Transverse colon (tissue), 4 donors: ENCODE results near the gene GDF11. TPM values are rescaled to one million over a fixed set of nuclear protein-coding genes. Genes with fewer than 3 reads are reported as not detected.
A peak's percentile ranks its signal among the peaks of the same experiment; 100 is the strongest.

Experiments used
- DNase-seq: peaks from one replicate; pipeline ENCODE4 v3.0.0-alpha.2; 2019
- H3K27ac ChIP-seq, 4 donors: fragments of 200-600 bp; sonication (generic); 2 replicates each; pipeline ENCODE4 v1.5.1; 2016 to 2018; ENCODE audit warnings: inconsistent platforms in 4 of 4
- H3K27me3 ChIP-seq: fragments of 200-600 bp; sonication (generic); 2 replicates; pipeline ENCODE4 v1.5.1; 2017; ENCODE audit warnings: inconsistent platforms
- H3K36me3 ChIP-seq, 4 donors: fragments of 200-600 bp; sonication (generic); 2 replicates each; pipeline ENCODE4 v1.5.1; 2017 to 2019; ENCODE audit warnings: inconsistent platforms in 4 of 4
- H3K4me1 ChIP-seq, 4 donors: fragments of 200-600 bp; sonication (generic); 2 replicates each; pipeline ENCODE4 v1.5.1; 2017 to 2020; ENCODE audit warnings: inconsistent platforms in 4 of 4
- H3K4me3 ChIP-seq, 4 donors: fragments of 200-600 bp; sonication (generic); 1 replicate in 1 of 4; 2 replicates in 3 of 4; pipeline versions ENCODE4 v1.5.1 to v1.6.1; 2017 to 2019; ENCODE audit warnings: inconsistent platforms in 4 of 4
- H3K9me3 ChIP-seq, 2 donors: fragments of 200-600 bp; sonication (generic); 2 replicates each; pipeline ENCODE4 v1.5.1; 2017 to 2019; ENCODE audit warnings: inconsistent platforms in 2 of 2
- EP300 ChIP-seq: sonication (generic); formaldehyde crosslinking; IDR thresholded peaks from one replicate; pipeline ENCODE4 v1.6.1; 2017; ENCODE audit warnings: antibody characterized with exemption, low read depth
- POLR2A ChIP-seq: fragments of 450-650 bp; IDR thresholded peaks from one replicate; pipeline ENCODE4 v1.6.1; 2016; ENCODE audit warnings: antibody characterized with exemption, mild to moderate bottlenecking, moderate library complexity
- POLR2AphosphoS5 ChIP-seq, 3 donors: sonication (generic); formaldehyde crosslinking; IDR thresholded peaks; one replicate each; pipeline ENCODE4 v1.6.1; 2016; ENCODE audit warnings: antibody characterized with exemption in 3 of 3
- WGBS, 2 donors: methylation state at CpG; one replicate each; pipeline ENCODE4 v1.1.5; 2018; ENCODE audit warnings: low coverage in 1 of 2; 5-methylcytosine and 5-hydroxymethylcytosine counted together
- in situ Hi-C, 4 donors: fragments of 200-750 bp; cut with MboI; loops; one replicate each; pipeline versions ENCODE4 v1.15.0 to v1.15.1; 2017; ENCODE audit warnings: low sequenced_read_pairs in 3 of 4, low pct_ligation_motif_present in 1 of 4, low pct_unique_long_range_greater_than_20kb in 1 of 4
- intact Hi-C: fragments of 100-400 bp; cut with DNase I; formaldehyde crosslinking; loops from one replicate; pipeline ENCODE4 v1.15.1; 2023; ENCODE audit warnings: low total_unique reads
- total RNA-seq, 4 donors: library from RNA; depleted of rRNA; stranded (reverse); fragments of >200 nt; gene quantifications; one replicate each; pipeline ENCODE4 v1.1.0, GENCODE V29; 2016
- TF ChIP-seq, protein P1 (sequence below), 5 experiments: fragments of 200-600 bp in 3 of 5; fragments of 450-650 bp in 2 of 5; sonication (generic) in 3 of 5; IDR thresholded peaks; 1 replicate in 2 of 5; 2 replicates in 3 of 5; pipeline ENCODE4 v1.5.1; 2016 to 2017; ENCODE audit warnings: antibody characterized with exemption in 5 of 5, inconsistent platforms in 3 of 5, mild to moderate bottlenecking in 2 of 5, moderate library complexity in 1 of 5

Gene GDF11
- total RNA-seq, 4 donors from 2014 or later, result 0.37 to 1.7 (median 0.60) TPM

DNA sequence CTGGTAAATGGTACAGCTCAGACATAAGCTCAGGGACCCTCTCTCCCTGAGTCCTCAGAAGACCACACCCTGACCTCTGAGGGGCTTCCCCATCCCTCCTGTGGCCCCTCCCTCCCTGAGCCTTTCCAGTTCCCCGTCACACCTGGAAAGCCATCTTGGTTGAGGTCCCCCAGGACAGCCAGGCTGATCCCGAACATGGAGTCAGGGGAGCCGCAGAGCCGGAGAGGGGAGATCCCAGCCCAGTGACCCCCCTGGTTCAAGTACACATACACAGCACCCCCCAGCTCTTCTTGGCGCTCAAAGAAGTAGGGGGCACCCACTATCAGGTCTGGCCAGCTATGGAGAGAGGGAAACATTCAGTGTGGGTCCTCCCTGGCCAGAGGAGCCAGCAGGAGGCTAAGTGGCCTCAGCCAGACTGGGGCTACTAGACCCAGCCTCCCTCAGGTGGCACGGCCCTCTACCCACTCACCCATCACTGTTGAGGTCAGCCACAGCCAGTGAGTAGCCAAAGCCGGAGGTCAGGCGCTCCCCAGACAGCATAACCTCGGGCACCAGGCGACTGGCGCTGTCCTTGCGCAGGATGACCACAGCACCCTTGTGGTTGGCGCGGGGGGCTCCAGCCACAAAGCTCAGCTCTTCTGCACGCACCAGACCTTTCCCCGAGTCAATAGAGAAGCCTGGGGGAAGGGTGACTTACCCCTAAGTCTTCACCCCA is 44.5 kb upstream of the GDF11 start:
- in situ Hi-C loops, result no loop called here
- peak; percentile 2 for DNase-seq
- Histone ChIP-seq H3K27ac (no peak overlapping the region), H3K27me3 (no peaks in the 10 kb centered on the region), H3K36me3 (no peaks in the 10 kb centered on the region), H3K4me3 (no peak overlapping the region), H3K9me3 (no peaks in the 10 kb centered on the region), H3K4me1 (peaks cover 0 to 9% (median 0%) of the 10 kb centered on the region in 4 donors)
- intact Hi-C loops, result no loop called here
- WGBS, 2 donors, result 53 to 92% methylated on average over 2 to 16 of the region's 16 CpGs
- TF ChIP-seq, protein P1, sequence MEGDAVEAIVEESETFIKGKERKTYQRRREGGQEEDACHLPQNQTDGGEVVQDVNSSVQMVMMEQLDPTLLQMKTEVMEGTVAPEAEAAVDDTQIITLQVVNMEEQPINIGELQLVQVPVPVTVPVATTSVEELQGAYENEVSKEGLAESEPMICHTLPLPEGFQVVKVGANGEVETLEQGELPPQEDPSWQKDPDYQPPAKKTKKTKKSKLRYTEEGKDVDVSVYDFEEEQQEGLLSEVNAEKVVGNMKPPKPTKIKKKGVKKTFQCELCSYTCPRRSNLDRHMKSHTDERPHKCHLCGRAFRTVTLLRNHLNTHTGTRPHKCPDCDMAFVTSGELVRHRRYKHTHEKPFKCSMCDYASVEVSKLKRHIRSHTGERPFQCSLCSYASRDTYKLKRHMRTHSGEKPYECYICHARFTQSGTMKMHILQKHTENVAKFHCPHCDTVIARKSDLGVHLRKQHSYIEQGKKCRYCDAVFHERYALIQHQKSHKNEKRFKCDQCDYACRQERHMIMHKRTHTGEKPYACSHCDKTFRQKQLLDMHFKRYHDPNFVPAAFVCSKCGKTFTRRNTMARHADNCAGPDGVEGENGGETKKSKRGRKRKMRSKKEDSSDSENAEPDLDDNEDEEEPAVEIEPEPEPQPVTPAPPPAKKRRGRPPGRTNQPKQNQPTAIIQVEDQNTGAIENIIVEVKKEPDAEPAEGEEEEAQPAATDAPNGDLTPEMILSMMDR (IDR thresholded peaks at IDR 0.05), result no peak
- TF ChIP-seq POLR2A, result no peak
- TF ChIP-seq POLR2AphosphoS5 (IDR thresholded peaks at IDR 0.05), result no peak
- no peak for TF ChIP-seq EP300

DNA sequence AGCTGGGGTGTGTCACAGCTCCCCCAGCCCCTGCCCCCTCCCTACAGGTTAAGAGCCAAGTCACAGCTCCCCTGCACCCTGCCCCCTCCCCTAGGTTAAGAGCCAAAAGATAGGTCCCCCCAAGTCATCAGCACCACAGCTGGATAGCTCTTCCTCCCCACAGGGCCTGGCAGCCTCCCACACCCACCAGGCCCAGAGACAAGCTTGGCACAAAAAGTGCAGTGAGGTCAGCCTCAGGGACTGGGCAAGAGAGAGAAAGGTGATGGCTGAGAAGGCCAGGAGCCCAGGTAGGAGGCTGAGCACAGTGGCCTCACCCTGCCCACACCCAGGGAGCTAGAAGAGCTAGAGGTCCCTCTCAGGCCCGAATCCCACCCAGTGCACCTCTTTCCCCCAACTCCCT is 44.0 kb upstream of the GDF11 start:
- in situ Hi-C loops, result no loop called here
- no peak for TF ChIP-seq POLR2A
- TF ChIP-seq, protein P1 (IDR thresholded peaks at IDR 0.05), result no peak
- TF ChIP-seq POLR2AphosphoS5 (IDR thresholded peaks at IDR 0.05), result no peak
- TF ChIP-seq EP300, result no peak

DNA sequence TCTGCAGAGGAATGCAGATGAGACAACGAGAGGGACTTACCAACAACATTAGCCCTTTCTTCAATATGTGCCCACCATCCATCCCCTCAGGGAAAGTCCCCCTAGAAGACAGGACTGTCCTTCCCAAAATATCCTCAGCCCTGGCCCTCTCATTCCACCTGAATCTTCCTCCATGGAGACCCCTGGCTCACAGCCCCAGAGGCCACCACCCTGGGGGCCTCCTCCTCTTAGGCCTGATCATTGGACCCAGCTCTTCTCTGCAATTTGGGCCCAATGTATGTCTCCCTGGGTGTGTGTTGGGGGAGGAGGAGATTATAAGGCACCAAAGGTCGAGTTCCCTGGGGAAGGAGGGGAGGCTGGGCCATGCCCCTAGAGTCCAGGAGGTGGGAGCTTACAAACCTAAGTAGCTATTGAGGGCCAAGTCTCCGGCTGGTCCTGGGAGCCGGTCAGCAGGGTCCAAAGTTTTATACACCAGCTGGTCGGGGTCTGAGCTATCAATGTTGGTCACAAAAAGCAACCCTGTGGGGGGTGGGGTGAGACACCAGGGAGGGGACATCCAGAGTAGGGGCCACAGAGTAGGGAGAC is 43.4 kb upstream of the GDF11 start:
- WGBS, 2 donors, result 63 to 72% methylated on average over 2 to 5 of the region's 5 CpGs
- in situ Hi-C loops (no loop called here), intact Hi-C loops (no loop called here)
- TF ChIP-seq POLR2AphosphoS5 (IDR thresholded peaks at IDR 0.05) (no peak), EP300 (no peak), POLR2A (no peak)
- TF ChIP-seq, protein P1 (IDR thresholded peaks at IDR 0.05), result no peak
- peaks cover 0 to 9% (median 0%) of the 10 kb centered on the region in 4 donors for H3K4me1 ChIP-seq
- peak; percentile 1 for DNase-seq
- no peaks in the 10 kb centered on the region for H3K9me3 ChIP-seq
- peak overlapping the region in 1 of 4 donors; percentile 25 for H3K27ac ChIP-seq
- no peaks in the 10 kb centered on the region for H3K27me3 ChIP-seq
- H3K4me3 ChIP-seq, result no peak overlapping the region
- H3K36me3 ChIP-seq, result no peaks in the 10 kb centered on the region

More for the DNA sequence above, 44.0 kb upstream of the GDF11 start:
- H3K4me3 ChIP-seq, result no peak overlapping the region
- H3K27me3 ChIP-seq, result no peaks in the 10 kb centered on the region
- no peaks in the 10 kb centered on the region for H3K36me3 ChIP-seq
- intact Hi-C loops, result no loop called here
- H3K27ac ChIP-seq, result no peak overlapping the region
- no peaks in the 10 kb centered on the region for H3K9me3 ChIP-seq
- 75 to 100% methylated on average over 1 of the region's 1 CpG for WGBS, 2 donors
- DNase-seq, result peak; percentile 3
- peaks cover 0 to 9% (median 0%) of the 10 kb centered on the region in 4 donors for H3K4me1 ChIP-seq

DNA sequence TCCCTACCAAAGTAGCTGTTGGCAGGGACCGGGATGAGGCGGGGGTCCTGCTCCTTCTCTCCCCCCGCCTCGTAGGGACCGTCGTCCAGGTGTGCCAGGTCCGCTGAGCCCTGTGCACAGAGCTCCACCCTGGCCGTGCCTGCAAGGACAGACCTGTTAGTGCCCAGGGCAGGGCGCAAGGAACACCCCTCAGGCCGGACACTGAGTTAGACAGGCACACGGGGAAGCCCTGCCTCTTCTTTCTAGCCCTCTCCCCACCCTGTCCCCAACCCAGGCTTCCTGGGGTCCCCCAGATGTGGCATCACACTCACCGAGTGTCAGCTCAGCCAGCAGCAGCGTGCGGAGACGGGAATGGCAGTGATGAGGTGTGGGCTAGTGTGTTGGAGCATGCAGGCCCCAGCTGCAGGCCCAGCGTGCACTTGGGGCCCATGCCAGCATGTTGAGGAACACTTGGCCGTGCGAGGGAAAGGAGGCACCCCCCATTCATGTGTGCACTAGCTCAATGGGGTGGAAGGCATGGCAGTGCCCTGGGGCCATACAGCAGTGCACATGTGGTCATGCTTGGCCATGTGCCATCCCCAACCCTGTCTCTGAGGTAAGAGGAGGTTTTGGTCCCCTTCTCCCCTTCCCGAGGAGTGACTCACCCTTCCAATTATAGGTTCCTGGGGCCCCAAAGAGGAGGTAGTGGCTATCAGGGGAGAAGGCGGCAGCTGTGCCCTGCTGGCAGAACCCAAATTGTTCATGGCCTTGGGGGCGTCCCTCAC is 42.5 kb upstream of the GDF11 start:
- intact Hi-C loops, result no loop called here

More for the DNA sequence above, 42.5 kb upstream of the GDF11 start:
- H3K9me3 ChIP-seq, result no peaks in the 10 kb centered on the region
- no peak overlapping the region for H3K4me3 ChIP-seq
- H3K36me3 ChIP-seq, result no peaks in the 10 kb centered on the region
- no peaks in the 10 kb centered on the region for H3K27me3 ChIP-seq
- 79 to 90% methylated on average over 2 to 18 of the region's 21 CpGs for WGBS, 2 donors
- peak overlapping the region in 2 of 4 donors; percentile 13 to 43 for H3K27ac ChIP-seq
- TF ChIP-seq EP300 (no peak), POLR2A (no peak), POLR2AphosphoS5 (IDR thresholded peaks at IDR 0.05) (no peak)
- TF ChIP-seq, protein P1 (IDR thresholded peaks at IDR 0.05), result no peak
- in situ Hi-C loops, result no loop called here
- DNase-seq, result peak; percentile 3
- peaks cover 0 to 9% (median 0%) of the 10 kb centered on the region in 4 donors for H3K4me1 ChIP-seq
